ENCODE measurements around the gene RNF150. TPM values are rescaled to one million over a fixed set of nuclear protein-coding genes. Genes with fewer than 3 reads are reported as not detected.

Gene RNF150
- total RNA-seq, 1 experiment from 2014 or later: 4.4 TPM

GRCh38 chr4:140937866-140938265 lies 195.4 kb downstream of the RNF150 start:
- H3K27ac Mint-ChIP-seq: no peak overlapping the region
- no peak overlapping the region for H2AK5ac ChIP-seq (ENCODE audit: insufficient read length, low read length)
- peaks cover 2% of the 10 kb centered on the region for H3K23me2 ChIP-seq (ENCODE audit: insufficient read length, low read depth, low read length, poor library complexity, severe bottlenecking)
- H3K18ac ChIP-seq (ENCODE audit: insufficient read length, low read depth, low read length): no peak overlapping the region
- DNase-seq: no peak
- no peak overlapping the region for H4K5ac ChIP-seq (ENCODE audit: insufficient read length, low read depth, low read length)
- H2BK20ac ChIP-seq (ENCODE audit: low read depth, low read length, poor library complexity, severe bottlenecking): no peak overlapping the region
- H3K27me3 ChIP-seq (ENCODE audit: insufficient read depth, low read length): no peaks in the 10 kb centered on the region
- no peak overlapping the region for H2AFZ ChIP-seq (ENCODE audit: low read length)
- H3K4me3 Mint-ChIP-seq: no peak overlapping the region
- no peak overlapping the region for H3K9ac ChIP-seq (ENCODE audit: extremely low read depth, insufficient read length, low read length)
- H4K20me1 ChIP-seq (ENCODE audit: control insufficient read depth, insufficient read depth, insufficient read length): no peaks in the 10 kb centered on the region
- no peak overlapping the region for H3K4ac ChIP-seq (ENCODE audit: low read depth, low read length)
- no peaks in the 10 kb centered on the region for H3K36me3 Mint-ChIP-seq (ENCODE audit: insufficient read depth in 1 of 3, low read depth in 3 of 3)
- H4K91ac ChIP-seq (ENCODE audit: insufficient read length, low read depth, low read length): no peak overlapping the region
- no peak overlapping the region for H3K4me2 ChIP-seq (ENCODE audit: insufficient read depth, insufficient read length, low read length)
- no peak overlapping the region for H3K56ac ChIP-seq (ENCODE audit: insufficient read length, low read depth, low read length)
- TF ChIP-seq CTCF (conservative IDR thresholded peaks at IDR 0.05): no peak
- H2BK120ac ChIP-seq (ENCODE audit: low read depth, low read length, poor library complexity, severe bottlenecking): no peak overlapping the region
- H2BK15ac ChIP-seq (ENCODE audit: low read depth, low read length): no peak overlapping the region
- no peak overlapping the region for H4K8ac ChIP-seq (replicated peaks; ENCODE audit: insufficient read length, low read depth, low read length)
- H3K23ac ChIP-seq (ENCODE audit: insufficient read length, low read depth, low read length): no peak overlapping the region
- no peak overlapping the region for H3K14ac ChIP-seq (ENCODE audit: insufficient read depth, low read length)
- H3K27ac ChIP-seq (ENCODE audit: insufficient read length, low read depth, low read length): no peak overlapping the region
- H3K27me3 Mint-ChIP-seq (ENCODE audit: low read depth): no peaks in the 10 kb centered on the region; the same call in 1 of the 2 replicates
- no peaks in the 10 kb centered on the region for H3K9me3 Mint-ChIP-seq
- no peak overlapping the region for H3T11ph ChIP-seq (ENCODE audit: low read length)
- no CpG with 5 or more reads among the region's 6 CpGs for WGBS (ENCODE audit: extremely low coverage, insufficient read length, low lambda C conversion rate)
- no peak overlapping the region for H2BK12ac ChIP-seq (ENCODE audit: insufficient read length, low read depth, low read length)
- no peaks in the 10 kb centered on the region for H3K4me1 Mint-ChIP-seq
- H3K79me1 ChIP-seq (ENCODE audit: insufficient read depth, low read depth, low read length, poor library complexity, severe bottlenecking): no peaks in the 10 kb centered on the region
- H3K9me3 ChIP-seq (ENCODE audit: control insufficient read depth, low read depth, low read length): no peaks in the 10 kb centered on the region
- no peaks in the 10 kb centered on the region for H3K79me2 ChIP-seq (ENCODE audit: insufficient read depth, low read length)
- no peaks in the 10 kb centered on the region for H3K4me1 ChIP-seq (ENCODE audit: insufficient read depth, low read length)
- no peak overlapping the region for H2BK5ac ChIP-seq (ENCODE audit: insufficient read length, low read length)
